Kidney epithelial cell (primary cell): Measurements from ENCODE around the gene ITPKB. TPM values are rescaled to one million over a fixed set of nuclear protein-coding genes. Genes with fewer than 3 reads are reported as not detected.

ENCODE experiments used
- DNase-seq: peaks from one replicate; pipeline ENCODE4 v3.0.0-alpha.2; 2010; ENCODE audit warnings: low read depth
- H3K27me3 ChIP-seq: 2 replicates; pipeline ENCODE4 v1.6.0; 2011; ENCODE audit warnings: low read length; ENCODE audit not compliant: control insufficient read depth, insufficient read depth
- H3K36me3 ChIP-seq: 2 replicates; pipeline ENCODE4 v1.5.1; 2011; ENCODE audit warnings: low read length; ENCODE audit not compliant: control insufficient read depth, insufficient read depth
- H3K4me3 ChIP-seq: 2 replicates; pipeline ENCODE4 v1.5.1; 2011; ENCODE audit warnings: low read depth, mild to moderate bottlenecking, control low read depth, low read length
- CTCF ChIP-seq: IDR thresholded peaks from 2 replicates; pipeline ENCODE4 v1.5.1; 2011; ENCODE audit warnings: mild to moderate bottlenecking, moderate library complexity, low read length, control low read depth, inconsistent platforms; ENCODE audit not compliant: insufficient read depth, poor library complexity, severe bottlenecking
- total RNA-seq: library from RNA; depleted of rRNA; stranded (reverse); fragments of >200 nt; gene quantifications from 2 replicates; pipeline ENCODE4 v1.2.3, GENCODE V29; 2015

Gene ITPKB
- total RNA-seq, 1 donor from 2014 or later: 11.7 TPM

DNA sequence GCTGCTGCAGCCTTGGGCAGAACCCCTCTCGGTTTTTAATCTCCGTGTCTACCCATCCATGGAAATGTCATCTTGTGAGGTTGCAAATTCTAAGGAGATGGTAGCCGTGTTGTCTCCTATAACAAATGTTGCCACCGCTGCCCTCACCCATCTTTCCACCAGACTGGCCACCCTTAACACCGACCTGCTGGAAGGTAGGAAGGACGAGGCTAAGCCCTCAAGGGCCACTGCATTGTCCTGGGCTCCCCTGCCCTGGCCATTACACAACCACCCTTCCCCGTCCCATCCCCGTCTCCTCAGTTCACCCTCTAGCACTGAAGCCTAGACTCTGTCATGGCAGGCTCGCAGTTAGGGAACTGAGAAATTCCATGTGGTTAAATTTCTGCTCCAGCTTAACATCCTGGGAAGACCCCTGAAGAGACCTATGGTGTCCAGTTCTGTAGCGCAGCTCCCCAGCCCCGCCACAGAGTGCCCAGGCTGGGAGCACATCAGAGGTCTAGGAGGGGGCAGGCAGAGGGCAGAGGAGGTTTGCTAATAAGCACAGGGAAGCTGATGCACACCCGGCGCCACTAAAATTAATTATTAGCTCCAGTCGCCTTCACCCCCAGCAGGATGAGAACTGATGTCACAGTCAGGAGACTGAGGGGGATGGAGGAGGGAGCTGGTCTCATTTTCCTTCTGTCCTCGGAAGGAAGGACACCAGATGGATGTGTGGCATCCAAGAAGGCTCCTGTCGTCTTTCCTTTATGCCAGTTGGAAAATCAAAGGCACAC lies 152.2 kb downstream of the ITPKB start:
- H3K36me3 ChIP-seq: no peaks in the 10 kb centered on the region
- no peak for TF ChIP-seq CTCF
- no peaks in the 10 kb centered on the region for H3K27me3 ChIP-seq
- DNase-seq: peak; percentile 43
- H3K4me3 ChIP-seq: no peak overlapping the region

- no peaks in the 10 kb centered on the region for H3K36me3 ChIP-seq
- H3K27me3 ChIP-seq: no peaks in the 10 kb centered on the region
- no peak for DNase-seq
- no peak overlapping the region for H3K4me3 ChIP-seq
- no peak for TF ChIP-seq CTCF
Measured at GRCh38 chr1:226586116-226586515, 153.0 kb downstream of the ITPKB start.

DNA sequence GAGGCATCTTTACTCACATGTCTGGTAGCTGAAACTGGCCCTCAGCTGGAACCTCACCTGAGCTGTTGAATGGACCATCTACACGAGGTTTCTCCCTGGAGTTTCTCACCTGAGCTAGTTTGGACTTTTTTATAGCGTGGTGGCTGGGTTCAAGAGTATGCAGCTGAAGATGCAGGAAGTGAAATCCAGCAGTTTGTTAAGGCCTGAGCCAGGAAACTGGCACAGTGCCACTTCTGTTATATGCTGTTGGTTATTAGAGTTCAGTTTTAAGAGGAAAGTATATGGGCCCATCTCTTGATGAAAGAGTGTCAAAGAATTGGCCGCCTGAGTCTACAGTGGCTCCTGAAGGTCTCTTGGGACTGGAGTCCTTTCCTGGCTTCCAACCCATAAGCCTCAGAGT lies 154.9 kb downstream of the ITPKB start:
- H3K36me3 ChIP-seq: no peaks in the 10 kb centered on the region
- no peaks in the 10 kb centered on the region for H3K27me3 ChIP-seq
- no peak overlapping the region for H3K4me3 ChIP-seq
- no peak for DNase-seq
- no peak for TF ChIP-seq CTCF

- no peaks in the 10 kb centered on the region for H3K36me3 ChIP-seq
- H3K4me3 ChIP-seq: no peak overlapping the region
- H3K27me3 ChIP-seq: no peaks in the 10 kb centered on the region
- no peak for TF ChIP-seq CTCF
- DNase-seq: no peak
Measured at GRCh38 chr1:226582966-226583365, 156.1 kb downstream of the ITPKB start.

Other genes with a start within 250 kb of the ITPKB start
- 0.04 TPM in 1 of 2 replicates, not detected in the other for gene STUM, start 190.5 kb downstream of the ITPKB start, total RNA-seq
- gene PSEN2, start 131.3 kb upstream of the ITPKB start, total RNA-seq: 29.7 and 31.3 TPM in 2 replicates
- 11.8 and 13.8 TPM in 2 replicates for gene COQ8A, start 201.0 kb upstream of the ITPKB start, total RNA-seq